ENCODE measurements around the gene TOLLIP.

DNA sequence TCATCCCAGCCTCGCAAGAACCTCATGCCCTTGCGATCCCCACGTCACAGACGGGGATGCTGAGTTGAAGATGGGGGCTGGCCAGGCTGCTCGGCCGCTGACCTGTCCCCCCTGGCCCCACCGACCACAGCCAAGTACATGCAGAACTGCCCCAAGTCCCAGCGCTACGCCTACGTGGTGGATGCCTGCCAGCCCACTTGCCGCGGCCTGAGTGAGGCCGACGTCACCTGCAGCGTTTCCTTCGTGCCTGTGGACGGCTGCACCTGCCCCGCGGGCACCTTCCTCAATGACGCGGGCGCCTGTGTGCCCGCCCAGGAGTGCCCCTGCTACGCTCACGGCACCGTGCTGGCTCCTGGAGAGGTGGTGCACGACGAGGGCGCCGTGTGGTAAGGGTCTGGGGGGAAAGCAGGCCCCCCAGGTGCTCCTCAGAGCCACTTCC is 76.5 kb downstream of the TOLLIP start:
- TF ChIP-seq, protein P1, sequence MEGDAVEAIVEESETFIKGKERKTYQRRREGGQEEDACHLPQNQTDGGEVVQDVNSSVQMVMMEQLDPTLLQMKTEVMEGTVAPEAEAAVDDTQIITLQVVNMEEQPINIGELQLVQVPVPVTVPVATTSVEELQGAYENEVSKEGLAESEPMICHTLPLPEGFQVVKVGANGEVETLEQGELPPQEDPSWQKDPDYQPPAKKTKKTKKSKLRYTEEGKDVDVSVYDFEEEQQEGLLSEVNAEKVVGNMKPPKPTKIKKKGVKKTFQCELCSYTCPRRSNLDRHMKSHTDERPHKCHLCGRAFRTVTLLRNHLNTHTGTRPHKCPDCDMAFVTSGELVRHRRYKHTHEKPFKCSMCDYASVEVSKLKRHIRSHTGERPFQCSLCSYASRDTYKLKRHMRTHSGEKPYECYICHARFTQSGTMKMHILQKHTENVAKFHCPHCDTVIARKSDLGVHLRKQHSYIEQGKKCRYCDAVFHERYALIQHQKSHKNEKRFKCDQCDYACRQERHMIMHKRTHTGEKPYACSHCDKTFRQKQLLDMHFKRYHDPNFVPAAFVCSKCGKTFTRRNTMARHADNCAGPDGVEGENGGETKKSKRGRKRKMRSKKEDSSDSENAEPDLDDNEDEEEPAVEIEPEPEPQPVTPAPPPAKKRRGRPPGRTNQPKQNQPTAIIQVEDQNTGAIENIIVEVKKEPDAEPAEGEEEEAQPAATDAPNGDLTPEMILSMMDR (IDR thresholded peaks at IDR 0.05) = no peak
- no peak for TF ChIP-seq POLR2A (IDR thresholded peaks at IDR 0.05)

Data from right lobe of liver (tissue), 4 donors.